GM12892 (cell line): ENCODE data around the gene TMEM176B.

Source experiments
- POLR2A ChIP-seq: IDR thresholded peaks from 2 replicates; pipeline ENCODE4 v1.6.1; 2011; ENCODE audit warnings: low read depth, low read length, control low read depth
- TAF1 ChIP-seq: IDR thresholded peaks from 2 replicates; pipeline ENCODE4 v1.6.1; 2011; ENCODE audit warnings: low read depth, mild to moderate bottlenecking, control low read depth, low read length, borderline replicate concordance

- TF ChIP-seq POLR2A (no peak), TAF1 (no peak)
These were observed 53.2 kb downstream of the TMEM176B start for GRCh38 chr7:150746921-150747320.
